Measurements from ENCODE around the gene MRPS15. TPM values are rescaled to one million over a fixed set of nuclear protein-coding genes. Genes with fewer than 3 reads are reported as not detected.
"Not testable (repeated sequence)": the region's sequence is repeated elsewhere in the genome, so short reads cannot be mapped to it uniquely, and the experiment has no call there.

MRPS15 gene
- total RNA-seq, 1 donor from 2014 or later: 30.4 TPM

GRCh38 chr1:36508257-36508656 lies 44.1 kb upstream of the MRPS15 start:
- no peaks in the 10 kb centered on the region for H3K9me3 ChIP-seq
- H3K27me3 ChIP-seq: no peaks in the 10 kb centered on the region
- intact Hi-C loops (cut with DNase I): no loop called here
- H3K36me3 ChIP-seq: no peaks in the 10 kb centered on the region
- no peaks in the 10 kb centered on the region for H3K4me1 ChIP-seq
- no peak overlapping the region for H3K4me3 ChIP-seq
- no peak for TF ChIP-seq CTCF (IDR thresholded peaks at IDR 0.05)
- DNase-seq (ENCODE audit: low spot score in 2 of 2): no peak
- no peak overlapping the region for H3K27ac ChIP-seq

- H3K4me3 ChIP-seq: no peak overlapping the region
- no peaks in the 10 kb centered on the region for H3K4me1 ChIP-seq
- H3K27ac ChIP-seq: no peak overlapping the region
- TF ChIP-seq CTCF (IDR thresholded peaks at IDR 0.05): no peak
- DNase-seq (ENCODE audit: low spot score in 2 of 2): no peak
- intact Hi-C loops (cut with DNase I): no loop called here
- no peaks in the 10 kb centered on the region for H3K27me3 ChIP-seq
- H3K36me3 ChIP-seq: no peaks in the 10 kb centered on the region
- H3K9me3 ChIP-seq: no peaks in the 10 kb centered on the region
Observed at GRCh38 chr1:36506276-36506920, 42.2 kb upstream of the MRPS15 start.

GRCh38 chr1:36503733-36504132 lies 39.5 kb upstream of the MRPS15 start:
- intact Hi-C loops (cut with DNase I): no loop called here
- DNase-seq (ENCODE audit: low spot score in 2 of 2): no peak
- Histone ChIP-seq H3K27ac (no peak overlapping the region), H3K4me3 (no peak overlapping the region), H3K27me3 (no peaks in the 10 kb centered on the region), H3K36me3 (no peaks in the 10 kb centered on the region), H3K9me3 (no peaks in the 10 kb centered on the region), H3K4me1 (no peaks in the 10 kb centered on the region)
- TF ChIP-seq CTCF (IDR thresholded peaks at IDR 0.05): no peak

- no peak for DNase-seq (ENCODE audit: low spot score in 2 of 2)
- Histone ChIP-seq H3K4me3 (no peak overlapping the region), H3K27ac (no peak overlapping the region), H3K9me3 (no peaks in the 10 kb centered on the region), H3K36me3 (no peaks in the 10 kb centered on the region), H3K27me3 (no peaks in the 10 kb centered on the region), H3K4me1 (no peaks in the 10 kb centered on the region)
- no peak for TF ChIP-seq CTCF (IDR thresholded peaks at IDR 0.05)
- intact Hi-C loops (cut with DNase I): no loop called here
Observed at GRCh38 chr1:36503159-36503558, 39.0 kb upstream of the MRPS15 start.

GRCh38 chr1:36502616-36503015 lies 38.4 kb upstream of the MRPS15 start:
- Histone ChIP-seq H3K4me3 (no peak overlapping the region), H3K4me1 (no peaks in the 10 kb centered on the region), H3K27me3 (no peaks in the 10 kb centered on the region), H3K27ac (no peak overlapping the region), H3K36me3 (no peaks in the 10 kb centered on the region), H3K9me3 (no peaks in the 10 kb centered on the region)
- TF ChIP-seq CTCF (IDR thresholded peaks at IDR 0.05): no peak
- DNase-seq (ENCODE audit: low spot score in 2 of 2): no peak
- intact Hi-C loops (cut with DNase I): no loop called here

- H3K27ac ChIP-seq; H3K36me3 ChIP-seq; DNase-seq (ENCODE audit: low spot score in 2 of 2); intact Hi-C loops (cut with DNase I); H3K9me3 ChIP-seq; H3K4me1 ChIP-seq; H3K4me3 ChIP-seq; H3K27me3 ChIP-seq: not testable (repeated sequence)
Observed at GRCh38 chr1:36501911-36502310, 37.7 kb upstream of the MRPS15 start.

Measured in ascending aorta (tissue), 2 donors.